HepG2 (cell line): ENCODE data around the gene FTSJ1. TPM values are rescaled to one million over a fixed set of nuclear protein-coding genes. Genes with fewer than 3 reads are reported as not detected.
A peak's percentile ranks its signal among the peaks of the same experiment; 100 is the strongest.

ENCODE experiments used
- ATAC-seq: fragments of 200-7000 bp; cut with Tn5 transposase; 3 replicates; pipeline ENCODE4 v1.9.1; 2020; ENCODE audit warnings: mild to moderate bottlenecking, moderate library complexity
- BruUV-seq: library from RNA; stranded (reverse); fragments of 400-500 nt; replicated peaks from 2 replicates; lab custom pipeline; 2021; lab: Mats Ljungman, UMichigan
- CTCF ChIA-PET: fragments of 300-600 bp; formaldehyde crosslinking; extraction: SDS; loops from one replicate; lab custom pipeline; 2021; ENCODE audit warnings: low total read pairs, inconsistent platforms, low intra/inter-chr PET ratio; lab: Yijun Ruan, JAX
- POLR2A ChIA-PET: fragments of 350-600 bp; sonication (Branson Sonifier 250); formaldehyde crosslinking; loops from one replicate; lab custom pipeline; 2020; ENCODE audit warnings: antibody characterized with exemption, inconsistent platforms; lab: Yijun Ruan, JAX
- DNase-seq: peaks from one replicate; pipeline ENCODE4 v3.0.0-alpha.2; 2015; ENCODE audit warnings: low spot score
- FAIRE-seq: peaks from 3 replicates; lab custom pipeline; 2011; peaks lifted over from hg19 to GRCh38; lab: Jason Lieb, UNC
- H2AFZ ChIP-seq: one replicate; pipeline ENCODE4 v1.6.1; 2011; ENCODE audit warnings: low read length, inconsistent platforms
- H3K27ac ChIP-seq: fragments of 300-600 bp; 3 replicates; pipeline ENCODE4 v1.8.0; 2011; ENCODE audit warnings: mixed run types, mild to moderate bottlenecking, mixed read lengths, low read length, inconsistent platforms; ENCODE audit not compliant: insufficient read depth; ENCODE audit errors: extremely low read length
- H3K27me3 ChIP-seq, 2 experiments: fragments of 200-600 bp in 1 of 2; 2 replicates in 1 of 2; 3 replicates in 1 of 2; pipeline versions ENCODE4 v1.6.0 to v1.8.0; 2011; ENCODE audit warnings: low read length in 2 of 2, mild to moderate bottlenecking in 2 of 2, moderate library complexity in 2 of 2, inconsistent platforms in 1 of 2; ENCODE audit not compliant: insufficient read depth in 2 of 2, control insufficient read depth in 1 of 2
- H3K36me3 ChIP-seq, 2 experiments: fragments of 200-600 bp in 1 of 2; replicated peaks in 1 of 2; 2 replicates in 1 of 2; 3 replicates in 1 of 2; pipeline versions ENCODE4 v1.5.1 to v1.8.0; 2011; ENCODE audit warnings: low read length in 2 of 2, inconsistent platforms in 1 of 2; ENCODE audit not compliant: insufficient read depth in 2 of 2, control insufficient read depth in 1 of 2
- H3K4me1 ChIP-seq: 2 replicates; pipeline ENCODE4 v1.5.1; 2012; ENCODE audit warnings: low read length, inconsistent platforms; ENCODE audit not compliant: insufficient read depth
- H3K4me2 ChIP-seq: 2 replicates; pipeline ENCODE4 v1.6.0; 2011; ENCODE audit warnings: low read depth, low read length, inconsistent platforms
- H3K4me3 ChIP-seq, 3 experiments: fragments of 200-600 bp in 1 of 3; sonication (generic), shearing (Covaris generic) in 1 of 3; replicated peaks in 1 of 3; 2 replicates each; pipeline ENCODE4 v1.5.1; 2011 to 2016; ENCODE audit warnings: low read length in 3 of 3, inconsistent platforms in 2 of 3, low read depth in 2 of 3, mild to moderate bottlenecking in 2 of 3, control low read depth in 1 of 3, mixed read lengths in 1 of 3; ENCODE audit not compliant: insufficient read depth in 1 of 3
- H3K79me2 ChIP-seq: one replicate; pipeline ENCODE4 v1.6.1; 2011; ENCODE audit warnings: low read length, inconsistent platforms; ENCODE audit not compliant: insufficient read depth
- H3K9ac ChIP-seq: 2 replicates; pipeline ENCODE4 v1.6.0; 2011; ENCODE audit warnings: mild to moderate bottlenecking, low read depth, low read length, inconsistent platforms; ENCODE audit not compliant: insufficient read depth
- H3K9me3 ChIP-seq: 2 replicates; pipeline ENCODE4 v1.5.1; 2012; ENCODE audit warnings: mild to moderate bottlenecking, low read length
- H4K20me1 ChIP-seq: 2 replicates; pipeline ENCODE4 v1.6.0; 2011; ENCODE audit warnings: inconsistent platforms, mild to moderate bottlenecking, low read length, moderate library complexity; ENCODE audit not compliant: insufficient read depth
- CEBPZ ChIP-seq: IDR thresholded peaks from 2 replicates; pipeline ENCODE4 v1.6.1; 2012; ENCODE audit warnings: low read length, improper control_type of control experiment
- CHD2 ChIP-seq: IDR thresholded peaks from 2 replicates; pipeline ENCODE4 v1.6.1; 2011; ENCODE audit warnings: low read depth, low read length, improper control_type of control experiment
- MED1 ChIP-seq: sonication (generic); formaldehyde crosslinking; IDR thresholded peaks from 2 replicates; pipeline ENCODE4 v1.4.0; 2020; ENCODE audit warnings: missing genetic modification reagents
- MXI1 ChIP-seq: IDR thresholded peaks from 3 replicates; pipeline ENCODE4 v1.6.1; 2012; ENCODE audit warnings: low read depth, low read length, inconsistent platforms, borderline replicate concordance
- SMC3 ChIP-seq: IDR thresholded peaks from 2 replicates; pipeline ENCODE4 v1.6.1; 2011; ENCODE audit warnings: low read length, improper control_type of control experiment
- STAG1 ChIP-seq: sonication (generic); formaldehyde crosslinking; IDR thresholded peaks from 2 replicates; pipeline ENCODE4 v1.4.0; 2020; ENCODE audit warnings: missing genetic modification reagents
- SUZ12 ChIP-seq: fragments of 150-350 bp; IDR thresholded peaks from 2 replicates; pipeline ENCODE4 v1.6.1; 2014; ENCODE audit warnings: low read depth, low read length
- TAF15 ChIP-seq: fragments of 200-400 bp; formaldehyde crosslinking; IDR thresholded peaks from one replicate; pipeline ENCODE4 v1.6.1; 2018; ENCODE audit warnings: mild to moderate bottlenecking, low read depth, low read length; ENCODE audit not compliant: poor library complexity, severe bottlenecking
- TRIM24 ChIP-seq: sonication (generic); formaldehyde crosslinking; IDR thresholded peaks from 2 replicates; pipeline ENCODE4 v1.8.0; 2022; ENCODE audit warnings: mild to moderate bottlenecking, missing genetic modification reagents
- ZFP36 ChIP-seq: fragments of 150-350 bp; IDR thresholded peaks from 2 replicates; pipeline ENCODE4 v1.6.1; 2018; ENCODE audit warnings: borderline replicate concordance, low read length, low read depth; ENCODE audit not compliant: partially characterized antibody
- ZFY ChIP-seq: sonication (generic); formaldehyde crosslinking; IDR thresholded peaks from 2 replicates; pipeline ENCODE4 v1.4.0; 2020; ENCODE audit warnings: missing genetic modification reagents
- ZMYM2 ChIP-seq: sonication (generic); formaldehyde crosslinking; IDR thresholded peaks from 2 replicates; pipeline ENCODE4 v1.8.0; 2022; ENCODE audit warnings: mild to moderate bottlenecking, missing genetic modification reagents
- ZNF234 ChIP-seq: sonication (generic); formaldehyde crosslinking; conservative IDR thresholded peaks from 2 replicates; pipeline ENCODE4 v1.5.1; 2020; ENCODE audit warnings: mild to moderate bottlenecking, missing genetic modification reagents
- ZNF34 ChIP-seq: sonication (generic); formaldehyde crosslinking; IDR thresholded peaks from 2 replicates; pipeline ENCODE4 v1.4.0; 2020; ENCODE audit warnings: mild to moderate bottlenecking, missing genetic modification reagents, borderline replicate concordance
- WGBS: methylation state at CpG from one replicate; pipeline ENCODE4 v1.1.6; 2017; ENCODE audit warnings: low lambda C conversion rate; 5-methylcytosine and 5-hydroxymethylcytosine counted together
- in situ Hi-C: cut with HindIII; loops from 2 replicates; pipeline ENCODE4 v1.10.0; 2017; ENCODE audit warnings: low pct_unique_long_range_greater_than_20kb; ENCODE audit not compliant: extremely low pct_ligation_motif_present
- intact Hi-C: fragments of 100-400 bp; cut with micrococcal nuclease; formaldehyde crosslinking; loops from one replicate; pipeline ENCODE4 v1.10.0; 2022; ENCODE audit not compliant: unreplicated experiment
- polyA plus RNA-seq, 8 experiments: library from polyadenylated mRNA; depleted of rRNA in 3 of 8; stranded (reverse) in 7 of 8; unstranded in 1 of 8; fragments of >200 nt; fragmentation: Illumina TruSeq in 4 of 8; extraction: Trizol in 4 of 8; gene quantifications; 2 replicates each; pipeline versions ENCODE4 v1.2.1 to v1.2.3, GENCODE V29; 2011 to 2016; ENCODE audit warnings: low read depth in 4 of 8, missing spikeins in 1 of 8, mixed read lengths in 1 of 8; ENCODE audit not compliant: insufficient read depth in 1 of 8
- total RNA-seq, 5 experiments: library from RNA; depleted of rRNA; stranded (reverse); fragments of >200 nt; fragmentation: Illumina TruSeq; extraction: Trizol; gene quantifications; 2 replicates each; pipeline ENCODE4 v1.2.3, GENCODE V29; 2016; ENCODE audit warnings: low read depth in 1 of 5
- TF ChIP-seq, protein P1 (sequence below): sonication (generic); formaldehyde crosslinking; IDR thresholded peaks from 2 replicates; pipeline ENCODE4 v1.5.0; 2020; ENCODE audit warnings: mild to moderate bottlenecking, missing genetic modification reagents, moderate library complexity

FTSJ1 gene
- total and polyA plus RNA-seq, 2 of the 13 experiments (the other 11 are each of a cell fraction or from before 2014, with no cell fraction given), result 30.3 to 37.9 TPM

- peak; percentile 85 for FAIRE-seq
- no peaks in the 10 kb centered on the region for H3K79me2 ChIP-seq
- no peaks in the 10 kb centered on the region for H4K20me1 ChIP-seq
- CTCF ChIA-PET, result interaction anchor here (1.8 kb wide), 1 partner anchor 429 kb away, joined by 6 read pairs; no protein-coding TSS in a partner anchor
- POLR2A ChIA-PET, result no interaction called here
- no TSS peak for BruUV-seq
- H3K9me3 ChIP-seq, result no peaks in the 10 kb centered on the region
- no peaks in the 10 kb centered on the region for H3K27me3 ChIP-seq
- no peak overlapping the region for H3K4me2 ChIP-seq
- in situ Hi-C loops, result no loop called here
- TF ChIP-seq STAG1 (CRISPR knock-in tag) (peak; percentile 54), ZFP36 (no peak), TAF15 (no peak), ZNF34 (no peak), SMC3 (peak; percentile 61)
- TF ChIP-seq, protein P1, sequence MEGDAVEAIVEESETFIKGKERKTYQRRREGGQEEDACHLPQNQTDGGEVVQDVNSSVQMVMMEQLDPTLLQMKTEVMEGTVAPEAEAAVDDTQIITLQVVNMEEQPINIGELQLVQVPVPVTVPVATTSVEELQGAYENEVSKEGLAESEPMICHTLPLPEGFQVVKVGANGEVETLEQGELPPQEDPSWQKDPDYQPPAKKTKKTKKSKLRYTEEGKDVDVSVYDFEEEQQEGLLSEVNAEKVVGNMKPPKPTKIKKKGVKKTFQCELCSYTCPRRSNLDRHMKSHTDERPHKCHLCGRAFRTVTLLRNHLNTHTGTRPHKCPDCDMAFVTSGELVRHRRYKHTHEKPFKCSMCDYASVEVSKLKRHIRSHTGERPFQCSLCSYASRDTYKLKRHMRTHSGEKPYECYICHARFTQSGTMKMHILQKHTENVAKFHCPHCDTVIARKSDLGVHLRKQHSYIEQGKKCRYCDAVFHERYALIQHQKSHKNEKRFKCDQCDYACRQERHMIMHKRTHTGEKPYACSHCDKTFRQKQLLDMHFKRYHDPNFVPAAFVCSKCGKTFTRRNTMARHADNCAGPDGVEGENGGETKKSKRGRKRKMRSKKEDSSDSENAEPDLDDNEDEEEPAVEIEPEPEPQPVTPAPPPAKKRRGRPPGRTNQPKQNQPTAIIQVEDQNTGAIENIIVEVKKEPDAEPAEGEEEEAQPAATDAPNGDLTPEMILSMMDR, result peak; percentile 53
- TF ChIP-seq, all 625 proteins: peak for 3
- Histone ChIP-seq H3K4me3 (no peak overlapping the region), H3K27ac (no peak overlapping the region), H3K36me3 (no peaks in the 10 kb centered on the region), H3K4me1 (no peaks in the 10 kb centered on the region), H3K9ac (no peak overlapping the region), H2AFZ (no peak overlapping the region)
- intact Hi-C loops, result no loop called here
- DNase-seq (no peak), ATAC-seq (peak; percentile 61)
- WGBS, result 50% methylated on average over 1 of the region's 4 CpGs
These were observed 35.6 kb downstream of the FTSJ1 start for GRCh38 chrX:48511560-48511959.

DNA sequence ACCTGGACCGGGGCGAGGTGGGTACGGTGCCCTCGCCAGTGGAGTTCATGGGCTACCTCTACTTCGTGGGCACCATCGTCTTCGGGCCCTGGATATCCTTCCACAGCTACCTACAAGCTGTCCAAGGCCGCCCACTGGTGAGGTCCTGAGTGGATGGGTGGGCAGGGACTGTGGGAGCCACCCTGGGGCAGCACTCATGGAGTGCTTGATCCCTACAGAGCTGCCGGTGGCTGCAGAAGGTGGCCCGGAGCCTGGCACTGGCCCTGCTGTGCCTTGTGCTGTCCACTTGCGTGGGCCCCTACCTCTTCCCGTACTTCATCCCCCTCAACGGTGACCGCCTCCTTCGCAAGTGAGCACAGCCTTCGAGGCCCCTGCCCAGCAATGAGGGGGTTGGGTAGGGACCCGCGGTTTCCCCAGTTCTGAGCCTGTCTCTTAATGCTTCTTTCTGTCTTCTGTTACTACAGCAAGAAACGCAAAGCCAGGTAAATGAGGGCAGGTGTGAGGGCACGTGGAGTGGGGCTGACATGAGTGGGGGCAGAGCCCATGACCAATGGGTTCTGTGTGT, 36.5 kb downstream of the FTSJ1 start:
- ChIA-PET POLR2A (no interaction called here), CTCF (interaction anchor here (1.8 kb wide), 1 partner anchor 429 kb away, joined by 6 read pairs; no protein-coding TSS in a partner anchor)
- TF ChIP-seq ZNF234 (CRISPR knock-in tag), result no peak
- no peak for TF ChIP-seq MED1 (CRISPR knock-in tag)
- TF ChIP-seq SUZ12, result no peak
- no peak for TF ChIP-seq CHD2
- no peak for TF ChIP-seq ZMYM2 (CRISPR knock-in tag)
- TF ChIP-seq CEBPZ, result no peak
- TF ChIP-seq TRIM24 (CRISPR knock-in tag), result no peak
- no peak for TF ChIP-seq ZFY (CRISPR knock-in tag)
- TF ChIP-seq MXI1, result no peak

More for the DNA sequence above, 36.5 kb downstream of the FTSJ1 start:
- Histone ChIP-seq H2AFZ (no peak overlapping the region), H3K4me3 (no peak overlapping the region), H3K27ac (no peak overlapping the region), H3K9me3 (no peaks in the 10 kb centered on the region), H3K4me2 (no peak overlapping the region), H3K9ac (no peak overlapping the region), H3K4me1 (no peaks in the 10 kb centered on the region), H3K79me2 (no peaks in the 10 kb centered on the region), H3K36me3 (no peaks in the 10 kb centered on the region), H4K20me1 (no peaks in the 10 kb centered on the region), H3K27me3 (no peaks in the 10 kb centered on the region)
- ATAC-seq, result no peak
- intact Hi-C loops (no loop called here), in situ Hi-C loops (no loop called here)
- BruUV-seq, result no TSS peak
- 87% methylated on average over 8 of the region's 20 CpGs for WGBS
- FAIRE-seq, result no peak
- DNase-seq, result no peak
